HG03575 (cell line): ENCODE measurements around the gene PRSS56.

ENCODE experiments used
- ATAC-seq: cut with Tn5 transposase; IDR thresholded peaks from one replicate; pipeline ENCODE4 v1.9.1; 2021; ENCODE audit not compliant: unreplicated experiment, insufficient number of reproducible peaks, low FRiP score; ENCODE audit errors: extremely low read depth

The PRSS56 gene

GRCh38 chr2:232535761-232536530 lies 15.8 kb downstream of the PRSS56 start:
- no peak for ATAC-seq

GRCh38 chr2:232537079-232537478 lies 16.9 kb downstream of the PRSS56 start:
- no peak for ATAC-seq

GRCh38 chr2:232537499-232537898 lies 17.3 kb downstream of the PRSS56 start:
- no peak for ATAC-seq

GRCh38 chr2:232538671-232539070 lies 18.5 kb downstream of the PRSS56 start:
- ATAC-seq: no peak

- ATAC-seq: no peak
Measured at GRCh38 chr2:232539298-232540231, 19.4 kb downstream of the PRSS56 start, which contains the start of gene CHRNG. Gene CHRNG (plus strand): TSS chr2:232539692. CDS start chr2:232539748, 56 bp downstream.

- no peak for ATAC-seq
Measured at GRCh38 chr2:232540441-232541041, 20.4 kb downstream of the PRSS56 start.

GRCh38 chr2:232541195-232541960 lies 21.2 kb downstream of the PRSS56 start:
- no peak for ATAC-seq

GRCh38 chr2:232541961-232542714 lies 21.9 kb downstream of the PRSS56 start:
- ATAC-seq: no peak

- ATAC-seq: no peak
Measured at GRCh38 chr2:232542715-232543467, 22.7 kb downstream of the PRSS56 start.

GRCh38 chr2:232543491-232543890 lies 23.3 kb downstream of the PRSS56 start:
- ATAC-seq: no peak

GRCh38 chr2:232543928-232544631 lies 23.9 kb downstream of the PRSS56 start:
- ATAC-seq: no peak

- ATAC-seq: no peak
Measured at GRCh38 chr2:232544674-232545073, 24.5 kb downstream of the PRSS56 start.

GRCh38 chr2:232545511-232546375 lies 25.6 kb downstream of the PRSS56 start:
- ATAC-seq: no peak

- no peak for ATAC-seq
Measured at GRCh38 chr2:232547991-232548390, 27.8 kb downstream of the PRSS56 start.

- ATAC-seq: no peak
Measured at GRCh38 chr2:232549655-232550353, 29.6 kb downstream of the PRSS56 start.
